ENCODE data around the gene COL6A2. TPM values are rescaled to one million over a fixed set of nuclear protein-coding genes. Genes with fewer than 3 reads are reported as not detected.
"Not testable (repeated sequence)": the region's sequence is repeated elsewhere in the genome, so short reads cannot be mapped to it uniquely, and the experiment has no call there.

COL6A2 gene
- polyA plus RNA-seq, 1 of the 3 experiments (the other 2 are of a cell fraction), result 108 TPM

DNA sequence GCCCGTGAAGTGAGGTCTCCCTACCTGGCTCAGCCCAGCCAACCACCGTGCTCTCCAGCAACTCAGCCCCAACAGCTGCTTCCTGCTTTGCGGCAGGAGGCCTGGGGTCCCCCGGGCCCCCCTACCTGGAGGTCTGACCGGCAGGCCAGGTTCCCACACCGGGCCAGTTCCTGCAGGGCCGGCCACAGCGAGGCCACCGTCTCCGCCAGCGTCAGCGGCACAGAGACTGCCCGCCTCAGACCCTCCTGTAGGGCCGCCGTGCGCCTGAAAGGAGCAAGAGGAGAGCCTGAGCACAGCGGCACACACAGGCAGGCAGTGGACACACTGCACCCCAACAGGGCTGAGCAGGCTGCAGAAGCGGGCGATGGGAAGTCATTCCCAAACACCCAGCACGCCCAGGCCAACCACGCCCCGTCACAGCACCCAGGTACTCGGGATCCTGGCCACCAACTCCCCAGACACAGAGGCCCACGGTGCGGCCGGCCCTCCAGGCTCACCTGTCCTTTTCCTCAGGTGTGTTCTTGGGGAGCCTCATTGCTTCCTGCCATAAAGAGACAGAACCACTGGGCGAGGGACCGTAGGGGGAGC is 40.6 kb downstream of the COL6A2 start:
- 83% methylated on average over 19 of the region's 28 CpGs for WGBS (ENCODE audit: low lambda C conversion rate)
- Histone ChIP-seq H3K9me2 (no peaks in the 10 kb centered on the region), H3K9ac (no peak overlapping the region), H3K79me2 (ENCODE audit: insufficient read depth) (no peaks in the 10 kb centered on the region), H3K4me3 (ENCODE audit: low read depth in 2 of 2, low read length in 1 of 2) (no peak overlapping the region), H3K27me3 (ENCODE audit: insufficient read depth) (no peaks in the 10 kb centered on the region), H3K9me3 (no peaks in the 10 kb centered on the region), H3K4me2 (no peak overlapping the region), H3K36me3 (replicated peaks in 1 of 2; ENCODE audit: control insufficient read depth in 1 of 2, insufficient read depth in 2 of 2, low read length in 1 of 2) (no peaks in the 10 kb centered on the region), H2AFZ (ENCODE audit: low read depth) (no peak overlapping the region), H3K27ac (ENCODE audit: low read depth in 2 of 2, low read length in 1 of 2) (no peak overlapping the region), H3F3A (replicated peaks; ENCODE audit: insufficient read depth) (no peaks in the 10 kb centered on the region), H3K4me1 (ENCODE audit: control insufficient read depth in 1 of 2, insufficient read depth in 2 of 2, low read depth in 1 of 2, low read length in 1 of 2) (no peaks in the 10 kb centered on the region), H4K20me1 (ENCODE audit: insufficient read depth) (no peaks in the 10 kb centered on the region)
- CTCF ChIA-PET, result interaction anchor here (1.1 kb wide), 1 partner anchor 17 kb away, joined by 3 read pairs; the partner anchor contains the start of gene FTCD
- no peak for DNase-seq
- POLR2A ChIA-PET, result no interaction called here
- TF ChIP-seq, protein P1, sequence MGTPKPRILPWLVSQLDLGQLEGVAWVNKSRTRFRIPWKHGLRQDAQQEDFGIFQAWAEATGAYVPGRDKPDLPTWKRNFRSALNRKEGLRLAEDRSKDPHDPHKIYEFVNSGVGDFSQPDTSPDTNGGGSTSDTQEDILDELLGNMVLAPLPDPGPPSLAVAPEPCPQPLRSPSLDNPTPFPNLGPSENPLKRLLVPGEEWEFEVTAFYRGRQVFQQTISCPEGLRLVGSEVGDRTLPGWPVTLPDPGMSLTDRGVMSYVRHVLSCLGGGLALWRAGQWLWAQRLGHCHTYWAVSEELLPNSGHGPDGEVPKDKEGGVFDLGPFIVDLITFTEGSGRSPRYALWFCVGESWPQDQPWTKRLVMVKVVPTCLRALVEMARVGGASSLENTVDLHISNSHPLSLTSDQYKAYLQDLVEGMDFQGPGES (IDR thresholded peaks at IDR 0.05; ENCODE audit: low read depth, low read length), result no peak
- TF ChIP-seq EP300 (IDR thresholded peaks at IDR 0.05; ENCODE audit: borderline replicate concordance in 1 of 2, low read depth in 1 of 2, low read length in 1 of 2), result no peak
- TF ChIP-seq RCOR1 (IDR thresholded peaks at IDR 0.05; ENCODE audit: low read length), result no peak

DNA sequence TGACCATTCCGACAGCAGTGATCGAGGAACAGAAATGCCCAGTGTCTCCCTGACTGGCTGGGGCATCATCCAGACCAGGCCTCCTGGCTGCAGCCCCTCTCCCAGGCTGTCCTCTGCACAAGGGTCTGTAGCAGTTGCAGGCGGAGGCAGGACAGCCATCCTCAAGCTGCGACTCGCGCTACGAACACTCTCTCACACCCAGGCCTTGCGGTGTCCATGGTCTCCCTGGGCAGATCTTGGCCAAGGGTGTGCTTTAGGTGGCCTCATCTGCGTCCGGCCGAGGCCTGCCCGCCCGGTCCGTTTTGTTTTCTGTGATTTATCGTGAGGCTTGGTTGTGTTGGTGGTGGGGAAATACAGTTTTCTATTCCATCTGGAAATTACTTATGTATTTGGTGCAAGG is 41.8 kb downstream of the COL6A2 start:
- no peaks in the 10 kb centered on the region for H3F3A ChIP-seq (replicated peaks; ENCODE audit: insufficient read depth)
- peaks cover 0 to 7% of the 10 kb centered on the region in 2 experiments; a peak in 1 of 4 replicates for H3K4me1 ChIP-seq (ENCODE audit: control insufficient read depth in 1 of 2, insufficient read depth in 2 of 2, low read depth in 1 of 2, low read length in 1 of 2)
- no peak overlapping the region for H3K4me3 ChIP-seq (ENCODE audit: low read depth in 2 of 2, low read length in 1 of 2)
- POLR2A ChIA-PET, result no interaction called here
- H2AFZ ChIP-seq (ENCODE audit: low read depth), result no peak overlapping the region
- no peak overlapping the region for H3K4me2 ChIP-seq
- no peaks in the 10 kb centered on the region for H3K36me3 ChIP-seq (replicated peaks in 1 of 2; ENCODE audit: control insufficient read depth in 1 of 2, insufficient read depth in 2 of 2, low read length in 1 of 2)
- no peaks in the 10 kb centered on the region for H3K79me2 ChIP-seq (ENCODE audit: insufficient read depth)
- no peak overlapping the region for H3K27ac ChIP-seq (ENCODE audit: low read depth in 2 of 2, low read length in 1 of 2)
- no peaks in the 10 kb centered on the region for H4K20me1 ChIP-seq (ENCODE audit: insufficient read depth)
- CTCF ChIA-PET, result no interaction called here
- TF ChIP-seq FOXM1 (IDR thresholded peaks at IDR 0.05; ENCODE audit: low read depth), result no peak
- H3K9me2 ChIP-seq, result no peaks in the 10 kb centered on the region
- no peaks in the 10 kb centered on the region for H3K9me3 ChIP-seq
- no peaks in the 10 kb centered on the region for H3K27me3 ChIP-seq (ENCODE audit: insufficient read depth)
- H3K9ac ChIP-seq, result no peak overlapping the region
- no peak for DNase-seq
- WGBS (ENCODE audit: low lambda C conversion rate), result 83% methylated on average over 12 of the region's 15 CpGs

DNA sequence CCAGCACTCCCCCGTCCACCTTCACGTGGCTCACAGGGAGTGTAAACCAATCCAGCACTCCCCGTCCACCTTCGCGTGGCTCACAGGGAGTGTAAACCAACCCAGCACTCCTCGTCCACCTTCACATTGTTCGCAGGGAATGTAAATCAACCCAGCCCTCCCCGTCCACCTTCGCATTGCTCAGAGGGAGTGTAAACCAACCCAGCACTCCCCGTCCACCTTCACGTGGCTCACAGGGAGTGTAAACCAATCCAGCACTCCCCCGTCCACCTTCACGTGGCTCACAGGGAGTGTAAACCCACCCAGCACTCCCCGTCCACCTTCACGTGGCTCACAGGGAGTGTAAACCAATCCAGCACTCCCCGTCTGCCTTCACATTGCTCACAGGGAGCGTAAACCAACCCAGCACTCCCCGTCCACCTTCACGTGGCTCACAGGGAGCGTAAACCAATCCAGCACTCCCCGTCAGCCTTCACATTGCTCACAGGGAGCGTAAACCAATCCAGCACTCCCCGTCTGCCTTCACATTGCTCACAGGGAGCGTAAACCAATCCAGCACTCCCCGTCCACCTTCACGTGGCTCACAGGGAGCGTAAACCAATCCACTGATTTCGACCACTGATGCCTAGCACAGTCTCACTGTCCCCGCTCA is 42.6 kb downstream of the COL6A2 start:
- H3F3A ChIP-seq (replicated peaks; ENCODE audit: insufficient read depth); H3K4me3 ChIP-seq (ENCODE audit: low read depth in 2 of 2, low read length in 1 of 2); H3K27me3 ChIP-seq (ENCODE audit: insufficient read depth); H3K9me2 ChIP-seq; H4K20me1 ChIP-seq (ENCODE audit: insufficient read depth); H3K36me3 ChIP-seq (replicated peaks in 1 of 2; ENCODE audit: control insufficient read depth in 1 of 2, insufficient read depth in 2 of 2, low read length in 1 of 2); DNase-seq; H3K9me3 ChIP-seq; CTCF ChIA-PET; H3K4me2 ChIP-seq; H3K9ac ChIP-seq; H3K27ac ChIP-seq (ENCODE audit: low read depth in 2 of 2, low read length in 1 of 2); H2AFZ ChIP-seq (ENCODE audit: low read depth); POLR2A ChIA-PET; H3K4me1 ChIP-seq (ENCODE audit: control insufficient read depth in 1 of 2, insufficient read depth in 2 of 2, low read depth in 1 of 2, low read length in 1 of 2); H3K79me2 ChIP-seq (ENCODE audit: insufficient read depth): not testable (repeated sequence)
- WGBS (ENCODE audit: low lambda C conversion rate), result 73% methylated on average over 27 of the region's 29 CpGs

All from SK-N-SH (cell line).